ENCODE results near the gene MASTL.

Gene MASTL

DNA sequence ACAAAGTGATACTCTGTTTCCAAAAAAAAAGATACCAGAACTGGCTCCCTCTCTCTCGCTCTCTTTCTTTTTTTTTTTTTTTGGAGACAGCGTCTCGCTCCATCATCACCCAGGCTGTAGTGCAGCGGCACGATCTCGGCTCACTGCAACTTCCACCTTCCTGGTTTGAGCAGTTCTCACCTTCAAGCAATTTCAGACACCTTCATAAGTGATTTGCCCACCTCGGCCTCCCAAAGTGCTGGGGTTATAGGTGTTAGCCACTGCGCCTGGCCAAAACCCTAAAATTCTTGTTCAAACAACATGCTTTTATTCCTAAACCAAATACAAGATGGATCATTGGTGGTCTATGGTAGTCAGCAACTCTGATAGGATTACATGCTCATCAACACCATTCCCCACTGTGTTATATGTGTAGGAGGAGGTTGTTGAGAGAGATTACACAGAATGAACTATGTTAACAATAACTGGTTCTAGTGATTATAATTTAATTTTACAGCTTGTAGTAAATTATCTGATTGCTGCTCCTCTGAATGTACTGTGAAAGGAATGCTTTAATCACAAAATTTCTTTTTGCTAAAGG, 69.9 kb downstream of the MASTL start:
- no peak for DNase-seq (ENCODE audit: low read depth in 2 of 2)

DNA sequence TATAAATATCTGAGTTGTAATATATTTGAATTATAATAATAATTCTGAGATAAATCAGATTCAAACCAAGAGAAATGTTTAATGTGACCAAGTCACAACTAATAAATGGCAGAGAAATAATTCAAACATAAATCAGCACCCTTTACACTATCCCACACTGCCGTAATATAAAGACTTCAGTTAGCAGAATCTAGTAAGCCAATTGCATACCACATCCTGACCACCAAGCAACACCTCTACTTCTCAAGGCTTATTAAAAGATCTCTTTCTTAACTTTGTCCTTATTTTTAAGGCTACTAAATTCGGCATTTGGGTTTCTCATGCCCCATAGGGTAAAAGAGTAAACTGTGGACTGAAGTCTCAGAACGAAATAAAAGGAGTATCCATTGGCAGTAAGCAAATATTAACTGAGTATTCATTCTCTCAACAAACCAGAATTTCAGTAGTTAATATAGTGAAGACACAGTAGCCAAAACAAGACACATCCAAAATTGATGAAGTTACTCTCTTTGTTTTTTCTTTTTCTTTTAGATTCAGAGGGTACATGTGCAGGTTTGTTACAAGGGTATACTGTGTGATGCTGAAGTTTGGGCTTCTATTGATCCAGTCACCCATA, 70.6 kb downstream of the MASTL start:
- DNase-seq (ENCODE audit: low read depth in 2 of 2), result no peak

DNA sequence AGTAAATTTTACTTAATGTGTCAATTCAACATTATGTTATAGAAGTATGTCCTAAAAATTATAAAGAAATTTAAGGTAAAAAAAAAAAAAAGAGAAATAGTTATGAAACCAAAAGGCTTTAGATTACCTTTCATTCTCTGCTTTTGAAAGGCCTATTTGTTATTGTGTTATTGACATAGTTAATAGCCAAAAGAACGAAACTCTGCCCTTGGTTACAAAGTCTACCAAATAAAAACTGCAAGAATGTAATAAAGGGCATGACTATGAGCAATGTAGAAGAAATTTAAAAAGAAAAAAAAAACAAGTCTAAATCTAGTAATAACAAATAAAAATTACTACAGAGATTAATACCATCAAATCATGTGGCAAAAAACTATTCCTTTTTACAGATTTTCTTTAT, 74.9 kb downstream of the MASTL start:
- no peak for DNase-seq (ENCODE audit: low read depth in 2 of 2)

DNA sequence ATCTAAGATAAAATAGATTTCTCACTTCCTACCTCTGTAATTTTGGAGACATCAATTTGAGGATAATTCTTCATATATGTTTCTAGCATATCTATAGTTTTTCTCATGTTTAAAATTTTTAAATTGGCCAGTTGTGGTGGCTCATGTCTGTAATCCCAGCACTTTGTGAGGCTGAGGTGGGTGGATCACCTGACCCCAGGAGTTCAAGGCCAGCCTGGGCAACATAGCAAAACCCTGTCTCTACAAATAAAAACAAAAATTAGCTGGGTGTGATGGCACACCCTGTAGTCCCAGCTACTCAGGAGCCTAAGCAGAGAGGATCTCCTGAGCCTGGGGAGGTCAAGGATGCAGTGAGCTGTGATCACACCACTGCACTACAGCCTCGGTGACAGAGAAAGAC, 80.6 kb downstream of the MASTL start:
- DNase-seq (ENCODE audit: low read depth in 2 of 2), result no peak
